Mesothelial cell of epicardium (in vitro differentiated cells): ENCODE measurements around the gene CSF2. TPM values are rescaled to one million over a fixed set of nuclear protein-coding genes. Genes with fewer than 3 reads are reported as not detected.

ENCODE experiments used
- DNase-seq, 2 experiments: peaks; one replicate each; pipeline ENCODE4 v3.0.0; 2021; ENCODE audit warnings: low spot score in 2 of 2; ENCODE audit not compliant: unreplicated experiment in 2 of 2
- H3K27ac Mint-ChIP-seq: 2 replicates; pipeline ENCODE4 v1.8.0; 2021; ENCODE audit warnings: mixed read lengths
- H3K27me3 Mint-ChIP-seq: 2 replicates; pipeline ENCODE4 v1.8.0; 2021; ENCODE audit warnings: low read depth, mixed read lengths
- H3K36me3 Mint-ChIP-seq: 2 replicates; pipeline ENCODE4 v1.8.0; 2021; ENCODE audit warnings: mixed read lengths
- H3K4me1 Mint-ChIP-seq: 2 replicates; pipeline ENCODE4 v1.8.0; 2021; ENCODE audit warnings: mixed read lengths
- H3K4me3 Mint-ChIP-seq: 2 replicates; pipeline ENCODE4 v1.8.0; 2021; ENCODE audit warnings: mild to moderate bottlenecking, moderate library complexity, mixed read lengths
- H3K9me3 Mint-ChIP-seq: 2 replicates; pipeline ENCODE4 v1.8.0; 2021; ENCODE audit warnings: mixed read lengths
- CTCF ChIP-seq: fragments of 200-600 bp; sonication (generic); IDR thresholded peaks from one replicate; pipeline ENCODE4 v1.5.0; 2021; ENCODE audit warnings: antibody characterized with exemption; ENCODE audit not compliant: unreplicated experiment
- total RNA-seq: library from RNA; stranded (reverse); gene quantifications from 3 replicates; pipeline ENCODE4 v1.2.1, GENCODE V29; 2021

CSF2 gene
- total RNA-seq, 1 donor from 2014 or later: not detected

DNA sequence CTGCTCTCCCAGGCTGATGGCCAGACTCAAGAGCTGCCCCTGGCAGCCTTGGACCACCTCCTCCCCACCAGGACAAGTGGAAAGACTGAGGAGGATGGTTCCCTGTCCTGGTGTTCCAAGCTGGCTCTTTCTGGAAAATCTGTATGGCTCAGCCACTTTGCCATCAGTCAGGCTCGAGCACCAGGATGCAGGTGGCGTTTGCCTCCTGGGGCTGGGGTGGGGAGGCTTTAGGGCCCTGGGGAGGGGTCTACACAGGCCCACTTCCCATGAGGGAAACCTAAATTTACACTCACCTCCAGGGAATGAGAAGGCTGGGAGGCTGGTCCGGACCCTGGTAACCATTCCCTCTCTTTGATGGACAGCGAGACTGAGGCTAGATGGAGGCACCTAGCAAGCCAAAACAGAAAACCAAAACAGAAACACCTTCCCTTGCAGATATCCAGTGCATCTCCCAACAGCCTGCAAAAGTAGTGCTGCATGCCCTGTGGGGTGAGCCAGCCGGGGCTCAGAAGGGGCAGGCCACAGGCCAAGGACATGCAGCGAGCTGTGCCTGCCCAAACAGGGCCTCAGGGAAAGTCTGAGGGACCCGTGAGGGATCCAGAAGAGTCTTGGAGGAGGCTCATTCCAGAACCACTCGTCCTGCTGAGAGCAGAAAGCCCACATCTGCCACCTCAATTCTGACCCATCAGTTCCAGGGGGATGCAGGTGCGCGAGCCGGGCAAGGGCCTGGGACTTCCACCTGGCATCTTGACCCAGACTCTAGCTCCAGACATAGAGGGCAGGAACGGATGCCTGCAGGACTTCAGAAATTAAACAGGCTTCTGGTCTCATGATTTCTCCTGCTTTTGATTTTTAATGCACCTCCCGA, 5.4 kb upstream of the CSF2 start:
- no peaks in the 10 kb centered on the region for H3K9me3 Mint-ChIP-seq
- H3K36me3 Mint-ChIP-seq: no peaks in the 10 kb centered on the region
- no peak for DNase-seq
- H3K27ac Mint-ChIP-seq: no peak overlapping the region
- TF ChIP-seq CTCF: no peak
- H3K4me1 Mint-ChIP-seq: peaks cover 2% of the 10 kb centered on the region
- H3K27me3 Mint-ChIP-seq: no peaks in the 10 kb centered on the region
- H3K4me3 Mint-ChIP-seq: no peak overlapping the region

GRCh38 chr5:132069561-132069960, 4.0 kb upstream of the CSF2 start:
- no peak for TF ChIP-seq CTCF
- no peaks in the 10 kb centered on the region for H3K36me3 Mint-ChIP-seq
- no peaks in the 10 kb centered on the region for H3K9me3 Mint-ChIP-seq
- H3K27ac Mint-ChIP-seq: no peak overlapping the region
- no peaks in the 10 kb centered on the region for H3K27me3 Mint-ChIP-seq
- peaks cover 2% of the 10 kb centered on the region for H3K4me1 Mint-ChIP-seq
- H3K4me3 Mint-ChIP-seq: no peak overlapping the region
- no peak for DNase-seq

- no peak overlapping the region for H3K4me3 Mint-ChIP-seq
- peaks cover 2% of the 10 kb centered on the region for H3K4me1 Mint-ChIP-seq
- H3K27me3 Mint-ChIP-seq: no peaks in the 10 kb centered on the region
- H3K9me3 Mint-ChIP-seq: no peaks in the 10 kb centered on the region
- DNase-seq: no peak
- no peaks in the 10 kb centered on the region for H3K36me3 Mint-ChIP-seq
- no peak overlapping the region for H3K27ac Mint-ChIP-seq
- TF ChIP-seq CTCF: no peak
Measured at GRCh38 chr5:132069994-132070393, 3.6 kb upstream of the CSF2 start.

DNA sequence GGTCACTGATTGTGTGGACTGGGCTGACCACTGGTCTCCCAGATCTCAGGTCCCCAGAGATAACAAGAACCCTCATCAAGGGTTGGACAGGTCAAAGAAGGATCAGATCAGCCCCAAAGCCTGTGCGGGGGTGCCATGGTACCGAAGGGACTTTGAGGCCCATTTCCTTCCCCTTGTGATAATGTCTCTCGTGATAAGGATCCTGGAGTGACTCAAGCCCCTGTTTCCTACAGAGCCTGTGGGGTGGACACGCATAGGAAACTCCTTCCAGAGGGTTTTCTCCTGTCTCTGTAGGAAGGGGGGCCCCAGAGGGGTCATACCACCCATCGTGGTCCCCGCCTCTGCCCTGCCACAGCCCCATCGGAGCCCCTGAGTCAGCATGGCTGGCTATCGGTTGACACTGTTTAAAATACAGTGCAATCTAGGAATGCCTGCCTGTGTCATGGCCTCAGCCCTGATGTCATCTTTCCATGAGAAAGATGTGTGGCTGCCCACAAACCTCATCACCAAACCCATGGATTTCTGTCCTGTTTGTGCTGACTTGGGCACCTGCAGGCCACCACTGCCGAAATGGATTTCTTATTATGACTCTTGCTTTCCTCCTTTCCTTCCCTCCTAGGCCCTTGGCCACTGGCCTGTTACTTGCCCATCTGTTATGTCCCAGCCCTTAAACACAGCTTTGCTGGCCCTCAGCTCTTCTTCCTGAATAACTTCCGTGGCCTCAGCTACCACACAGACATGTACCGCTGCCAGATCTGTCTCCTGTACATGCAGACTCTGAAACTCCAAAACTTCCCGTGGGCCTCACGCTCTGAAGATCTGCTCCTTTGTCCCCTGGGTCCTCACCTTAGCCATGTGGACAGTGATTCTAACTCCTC, 2.9 kb upstream of the CSF2 start:
- H3K4me1 Mint-ChIP-seq: no peaks in the 10 kb centered on the region
- no peaks in the 10 kb centered on the region for H3K36me3 Mint-ChIP-seq
- no peak overlapping the region for H3K27ac Mint-ChIP-seq
- DNase-seq: no peak
- H3K27me3 Mint-ChIP-seq: no peaks in the 10 kb centered on the region
- no peaks in the 10 kb centered on the region for H3K9me3 Mint-ChIP-seq
- H3K4me3 Mint-ChIP-seq: no peak overlapping the region
- no peak for TF ChIP-seq CTCF

DNA sequence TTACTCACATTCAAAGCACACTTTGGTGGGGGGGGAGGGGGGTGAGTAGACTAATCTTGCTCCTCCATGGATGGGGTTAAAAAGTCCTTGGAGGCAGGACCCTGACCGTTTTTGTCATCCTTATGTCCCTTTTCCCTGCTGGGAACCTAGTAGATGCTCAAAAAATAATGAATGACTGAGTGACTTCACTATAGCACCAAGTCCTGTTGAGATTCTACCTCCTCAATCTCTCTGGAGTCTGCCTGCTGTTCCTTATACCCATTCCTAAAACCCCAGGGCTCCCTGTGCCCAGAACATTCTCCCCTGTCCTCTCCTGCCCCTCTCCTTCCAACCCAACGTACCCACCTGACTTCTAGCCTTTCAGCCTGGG, 2.3 kb upstream of the CSF2 start:
- DNase-seq: no peak
- Mint-ChIP-seq H3K36me3 (no peaks in the 10 kb centered on the region), H3K4me1 (no peaks in the 10 kb centered on the region), H3K27me3 (no peaks in the 10 kb centered on the region), H3K27ac (no peak overlapping the region), H3K9me3 (no peaks in the 10 kb centered on the region), H3K4me3 (no peak overlapping the region)
- no peak for TF ChIP-seq CTCF
